HEK293 (cell line): ENCODE data around the gene ARL14EPL.

Experiments used
- CTCF ChIA-PET: fragments of 350-600 bp; formaldehyde crosslinking; extraction: SDS; loops from one replicate; lab custom pipeline; 2021; ENCODE audit warnings: antibody characterized with exemption; lab: Yijun Ruan, JAX
- POLR2A ChIA-PET: fragments of 300-600 bp; formaldehyde crosslinking; extraction: SDS; loops from one replicate; lab custom pipeline; 2020; ENCODE audit warnings: antibody characterized with exemption, inconsistent platforms; lab: Yijun Ruan, JAX
- H3K27ac ChIP-seq: fragments of 200-500 bp; sonication (Bioruptor generic); 2 replicates; pipeline ENCODE4 v1.5.1; 2014; ENCODE audit warnings: low read depth, low read length, control low read depth, inconsistent platforms; ENCODE audit errors: extremely low read depth
- H3K36me3 ChIP-seq, 2 experiments: fragments of 200-500 bp in 1 of 2; sonication (Bioruptor generic) in 1 of 2; 1 replicate in 1 of 2; 2 replicates in 1 of 2; pipeline ENCODE4 v1.5.1; 2014 to 2017; ENCODE audit warnings: inconsistent platforms in 2 of 2, low read length in 2 of 2; ENCODE audit not compliant: control insufficient read depth in 2 of 2, insufficient read depth in 1 of 2
- H3K4me1 ChIP-seq: fragments of 200-500 bp; sonication (Bioruptor generic); 2 replicates; pipeline ENCODE4 v1.5.1; 2014; ENCODE audit warnings: mild to moderate bottlenecking, low read length, inconsistent platforms; ENCODE audit not compliant: control insufficient read depth, insufficient read depth
- H3K4me3 ChIP-seq: 2 replicates; pipeline ENCODE4 v1.5.1; 2011; ENCODE audit warnings: low read depth, mild to moderate bottlenecking, control low read depth, low read length, moderate library complexity
- H3K9me3 ChIP-seq: fragments of 200-500 bp; sonication (Bioruptor generic); 2 replicates; pipeline ENCODE4 v1.5.1; 2014; ENCODE audit warnings: low read depth, low read length, inconsistent platforms; ENCODE audit not compliant: control insufficient read depth, insufficient read depth
- GLIS2 ChIP-seq: fragments of 450-650 bp; formaldehyde crosslinking; IDR thresholded peaks from 2 replicates; pipeline ENCODE4 v1.5.1; 2016; ENCODE audit warnings: missing biosample characterization, missing genetic modification characterization
- HOXC10 ChIP-seq: sonication (generic); formaldehyde crosslinking; IDR thresholded peaks from 2 replicates; pipeline ENCODE4 v1.8.1; 2023; ENCODE audit warnings: mild to moderate bottlenecking, missing genetic modification reagents
- SALL2 ChIP-seq: fragments of 450-650 bp; formaldehyde crosslinking; IDR thresholded peaks from 2 replicates; pipeline ENCODE4 v1.5.0; 2017; ENCODE audit warnings: missing biosample characterization, mild to moderate bottlenecking, missing genetic modification characterization, borderline replicate concordance
- SP3 ChIP-seq: fragments of 450-650 bp; formaldehyde crosslinking; IDR thresholded peaks from 2 replicates; pipeline ENCODE4 v1.5.1; 2016; ENCODE audit warnings: missing biosample characterization, missing genetic modification characterization
- WT1 ChIP-seq: fragments of 450-650 bp; formaldehyde crosslinking; IDR thresholded peaks from 2 replicates; pipeline ENCODE4 v1.5.1; 2016; ENCODE audit warnings: missing biosample characterization, missing genetic modification characterization
- ZBTB21 ChIP-seq: fragments of 450-650 bp; formaldehyde crosslinking; IDR thresholded peaks from 2 replicates; pipeline ENCODE4 v1.5.1; 2017; ENCODE audit warnings: missing biosample characterization, missing genetic modification characterization
- ZBTB48 ChIP-seq: fragments of 450-650 bp; formaldehyde crosslinking; IDR thresholded peaks from 2 replicates; pipeline ENCODE4 v1.5.1; 2016; ENCODE audit warnings: missing biosample characterization, missing genetic modification characterization
- ZNF174 ChIP-seq: fragments of 450-650 bp; formaldehyde crosslinking; IDR thresholded peaks from 2 replicates; pipeline ENCODE4 v1.5.0; 2017; ENCODE audit warnings: missing biosample characterization, mild to moderate bottlenecking, missing genetic modification characterization
- ZNF19 ChIP-seq: fragments of 450-650 bp; formaldehyde crosslinking; IDR thresholded peaks from 2 replicates; pipeline ENCODE4; 2016; ENCODE audit warnings: missing biosample characterization, missing genetic modification characterization, low read depth
- ZNF202 ChIP-seq: fragments of 450-650 bp; formaldehyde crosslinking; IDR thresholded peaks from 2 replicates; pipeline ENCODE4 v1.5.1; 2016; ENCODE audit warnings: missing biosample characterization, missing genetic modification characterization, borderline replicate concordance
- ZNF292 ChIP-seq: fragments of 450-650 bp; formaldehyde crosslinking; IDR thresholded peaks from 2 replicates; pipeline ENCODE4 v1.5.1; 2016; ENCODE audit warnings: low read depth, missing biosample characterization, missing genetic modification characterization, borderline replicate concordance
- ZNF350 ChIP-seq: fragments of 450-650 bp; formaldehyde crosslinking; IDR thresholded peaks from 2 replicates; pipeline ENCODE4 v1.5.0; 2017; ENCODE audit warnings: missing biosample characterization, mild to moderate bottlenecking, missing genetic modification characterization
- ZNF423 ChIP-seq: fragments of 450-650 bp; formaldehyde crosslinking; IDR thresholded peaks from 2 replicates; pipeline ENCODE4 v1.5.1; 2016; ENCODE audit warnings: missing biosample characterization, missing genetic modification characterization
- ZNF530 ChIP-seq: fragments of 450-650 bp; formaldehyde crosslinking; IDR thresholded peaks from 2 replicates; pipeline ENCODE4 v1.5.1; 2016; ENCODE audit warnings: low read depth, missing biosample characterization, missing genetic modification characterization
- ZNF548 ChIP-seq: fragments of 450-650 bp; formaldehyde crosslinking; IDR thresholded peaks from 2 replicates; pipeline ENCODE4 v1.5.1; 2016; ENCODE audit warnings: missing biosample characterization, missing genetic modification characterization
- ZNF555 ChIP-seq: fragments of 450-650 bp; formaldehyde crosslinking; conservative IDR thresholded peaks from 2 replicates; pipeline ENCODE4 v1.5.1; 2017; ENCODE audit warnings: missing biosample characterization, mild to moderate bottlenecking, missing genetic modification characterization, inconsistent platforms
- ZNF600 ChIP-seq: fragments of 450-650 bp; formaldehyde crosslinking; IDR thresholded peaks from 2 replicates; pipeline ENCODE4 v1.5.1; 2016; ENCODE audit warnings: missing biosample characterization, missing genetic modification characterization
- ZNF624 ChIP-seq: fragments of 450-650 bp; formaldehyde crosslinking; IDR thresholded peaks from 2 replicates; pipeline ENCODE4 v1.5.1; 2017; ENCODE audit warnings: missing biosample characterization, missing genetic modification characterization
- ZNF776 ChIP-seq: fragments of 450-650 bp; formaldehyde crosslinking; IDR thresholded peaks from 2 replicates; pipeline ENCODE4 v1.5.0; 2017; ENCODE audit warnings: missing biosample characterization, missing genetic modification characterization, borderline replicate concordance
- ZSCAN23 ChIP-seq: fragments of 450-650 bp; formaldehyde crosslinking; IDR thresholded peaks from 2 replicates; pipeline ENCODE4 v1.5.1; 2016; ENCODE audit warnings: missing biosample characterization, missing genetic modification characterization
- TF ChIP-seq, protein P1 (sequence below): fragments of 450-650 bp; formaldehyde crosslinking; IDR thresholded peaks from 2 replicates; pipeline ENCODE4 v1.5.1; 2017; ENCODE audit warnings: missing biosample characterization, missing genetic modification characterization
- TF ChIP-seq, protein P2 (sequence below): fragments of 450-650 bp; formaldehyde crosslinking; optimal IDR thresholded peaks from 2 replicates; pipeline ENCODE3; 2016; ENCODE audit warnings: missing biosample characterization, mild to moderate bottlenecking, missing genetic modification characterization
- TF ChIP-seq, protein P3 (sequence below): IDR thresholded peaks from 2 replicates; pipeline ENCODE4 v1.6.1; 2011; ENCODE audit warnings: mild to moderate bottlenecking, low read depth, low read length, borderline replicate concordance
- TF ChIP-seq, protein P4 (sequence below): fragments of 450-650 bp; formaldehyde crosslinking; IDR thresholded peaks from 2 replicates; pipeline ENCODE4 v1.5.1; 2016; ENCODE audit warnings: missing biosample characterization, missing genetic modification characterization, borderline replicate concordance

Gene ARL14EPL

DNA sequence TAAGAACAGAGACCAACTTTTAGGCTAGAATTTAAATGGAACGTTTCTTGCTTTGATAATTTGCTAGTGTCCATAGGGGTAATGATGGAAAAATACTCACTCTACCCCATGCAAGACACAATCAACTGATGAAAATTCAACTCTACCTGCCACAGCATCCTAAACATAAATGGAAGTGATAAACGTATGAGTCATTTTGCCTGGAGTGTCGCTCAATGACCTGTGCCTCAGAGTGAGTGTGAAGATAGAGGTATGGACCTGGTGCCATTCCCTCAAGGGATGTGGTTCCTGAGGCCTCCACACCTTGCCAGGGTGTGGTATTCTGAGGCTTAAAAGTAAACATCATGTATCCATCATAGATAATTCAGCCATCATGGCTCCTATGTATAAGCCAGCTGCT is 14.0 kb downstream of the ARL14EPL start:
- no peaks in the 10 kb centered on the region for H3K36me3 ChIP-seq
- no peak for TF ChIP-seq HOXC10 (CRISPR knock-in tag)
- no peak for TF ChIP-seq ZNF202 (tag by site-specific recombination)
- TF ChIP-seq, protein P1, sequence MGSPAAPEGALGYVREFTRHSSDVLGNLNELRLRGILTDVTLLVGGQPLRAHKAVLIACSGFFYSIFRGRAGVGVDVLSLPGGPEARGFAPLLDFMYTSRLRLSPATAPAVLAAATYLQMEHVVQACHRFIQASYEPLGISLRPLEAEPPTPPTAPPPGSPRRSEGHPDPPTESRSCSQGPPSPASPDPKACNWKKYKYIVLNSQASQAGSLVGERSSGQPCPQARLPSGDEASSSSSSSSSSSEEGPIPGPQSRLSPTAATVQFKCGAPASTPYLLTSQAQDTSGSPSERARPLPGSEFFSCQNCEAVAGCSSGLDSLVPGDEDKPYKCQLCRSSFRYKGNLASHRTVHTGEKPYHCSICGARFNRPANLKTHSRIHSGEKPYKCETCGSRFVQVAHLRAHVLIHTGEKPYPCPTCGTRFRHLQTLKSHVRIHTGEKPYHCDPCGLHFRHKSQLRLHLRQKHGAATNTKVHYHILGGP (tag by site-specific recombination) = no peak
- no peak for TF ChIP-seq ZNF174 (tag by site-specific recombination)
- TF ChIP-seq ZNF776 (tag by site-specific recombination) = no peak
- TF ChIP-seq ZNF292 (tag by site-specific recombination) = no peak
- TF ChIP-seq SALL2 (tag by site-specific recombination) = no peak
- TF ChIP-seq ZBTB48 (tag by site-specific recombination) = no peak
- TF ChIP-seq, protein P2, sequence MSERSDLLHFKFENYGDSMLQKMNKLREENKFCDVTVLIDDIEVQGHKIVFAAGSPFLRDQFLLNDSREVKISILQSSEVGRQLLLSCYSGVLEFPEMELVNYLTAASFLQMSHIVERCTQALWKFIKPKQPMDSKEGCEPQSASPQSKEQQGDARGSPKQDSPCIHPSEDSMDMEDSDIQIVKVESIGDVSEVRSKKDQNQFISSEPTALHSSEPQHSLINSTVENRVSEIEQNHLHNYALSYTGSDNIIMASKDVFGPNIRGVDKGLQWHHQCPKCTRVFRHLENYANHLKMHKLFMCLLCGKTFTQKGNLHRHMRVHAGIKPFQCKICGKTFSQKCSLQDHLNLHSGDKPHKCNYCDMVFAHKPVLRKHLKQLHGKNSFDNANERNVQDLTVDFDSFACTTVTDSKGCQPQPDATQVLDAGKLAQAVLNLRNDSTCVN (tag by site-specific recombination) = no peak
- no peak for TF ChIP-seq ZNF555
- no peak for TF ChIP-seq SP3 (tag by site-specific recombination)
- no peak for TF ChIP-seq GLIS2 (tag by site-specific recombination)
- H3K4me1 ChIP-seq = peaks cover 3% of the 10 kb centered on the region; the same call in 1 of the 2 replicates
- H3K4me3 ChIP-seq = no peak overlapping the region
- ChIA-PET POLR2A (no interaction called here), CTCF (no interaction called here)
- no peak overlapping the region for H3K27ac ChIP-seq
- H3K9me3 ChIP-seq = no peaks in the 10 kb centered on the region

DNA sequence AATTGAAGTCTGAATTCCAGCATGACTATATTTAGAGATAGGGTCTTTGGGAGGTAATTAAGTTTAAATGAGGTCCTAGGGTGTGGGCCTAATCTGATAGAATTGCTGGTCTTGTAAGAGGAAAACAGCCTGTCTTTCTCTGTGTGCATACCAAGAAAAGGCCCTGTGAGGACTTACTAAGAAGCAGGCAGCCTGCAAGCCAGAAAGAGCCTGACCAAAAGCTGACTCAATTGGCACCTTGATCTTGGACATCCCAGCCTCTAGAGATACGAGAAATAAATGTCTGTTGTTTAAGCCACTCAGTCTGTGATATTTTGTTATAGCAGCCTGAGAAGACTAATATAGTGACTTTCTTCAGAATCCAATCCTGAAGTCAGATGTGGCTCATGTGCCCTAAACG is 14.6 kb downstream of the ARL14EPL start:
- POLR2A ChIA-PET = no interaction called here
- H3K36me3 ChIP-seq = no peaks in the 10 kb centered on the region
- TF ChIP-seq ZNF350 (no peak), ZNF600 (tag by site-specific recombination) (no peak), ZNF19 (tag by site-specific recombination) (no peak), ZNF423 (tag by site-specific recombination) (no peak), WT1 (no peak), ZBTB21 (tag by site-specific recombination) (no peak), ZNF202 (tag by site-specific recombination) (no peak), ZNF530 (tag by site-specific recombination) (no peak), ZNF624 (no peak), ZNF548 (tag by site-specific recombination) (no peak), ZSCAN23 (tag by site-specific recombination) (no peak)
- TF ChIP-seq, protein P3, sequence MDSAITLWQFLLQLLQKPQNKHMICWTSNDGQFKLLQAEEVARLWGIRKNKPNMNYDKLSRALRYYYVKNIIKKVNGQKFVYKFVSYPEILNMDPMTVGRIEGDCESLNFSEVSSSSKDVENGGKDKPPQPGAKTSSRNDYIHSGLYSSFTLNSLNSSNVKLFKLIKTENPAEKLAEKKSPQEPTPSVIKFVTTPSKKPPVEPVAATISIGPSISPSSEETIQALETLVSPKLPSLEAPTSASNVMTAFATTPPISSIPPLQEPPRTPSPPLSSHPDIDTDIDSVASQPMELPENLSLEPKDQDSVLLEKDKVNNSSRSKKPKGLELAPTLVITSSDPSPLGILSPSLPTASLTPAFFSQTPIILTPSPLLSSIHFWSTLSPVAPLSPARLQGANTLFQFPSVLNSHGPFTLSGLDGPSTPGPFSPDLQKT = no peak
- TF ChIP-seq, protein P4, sequence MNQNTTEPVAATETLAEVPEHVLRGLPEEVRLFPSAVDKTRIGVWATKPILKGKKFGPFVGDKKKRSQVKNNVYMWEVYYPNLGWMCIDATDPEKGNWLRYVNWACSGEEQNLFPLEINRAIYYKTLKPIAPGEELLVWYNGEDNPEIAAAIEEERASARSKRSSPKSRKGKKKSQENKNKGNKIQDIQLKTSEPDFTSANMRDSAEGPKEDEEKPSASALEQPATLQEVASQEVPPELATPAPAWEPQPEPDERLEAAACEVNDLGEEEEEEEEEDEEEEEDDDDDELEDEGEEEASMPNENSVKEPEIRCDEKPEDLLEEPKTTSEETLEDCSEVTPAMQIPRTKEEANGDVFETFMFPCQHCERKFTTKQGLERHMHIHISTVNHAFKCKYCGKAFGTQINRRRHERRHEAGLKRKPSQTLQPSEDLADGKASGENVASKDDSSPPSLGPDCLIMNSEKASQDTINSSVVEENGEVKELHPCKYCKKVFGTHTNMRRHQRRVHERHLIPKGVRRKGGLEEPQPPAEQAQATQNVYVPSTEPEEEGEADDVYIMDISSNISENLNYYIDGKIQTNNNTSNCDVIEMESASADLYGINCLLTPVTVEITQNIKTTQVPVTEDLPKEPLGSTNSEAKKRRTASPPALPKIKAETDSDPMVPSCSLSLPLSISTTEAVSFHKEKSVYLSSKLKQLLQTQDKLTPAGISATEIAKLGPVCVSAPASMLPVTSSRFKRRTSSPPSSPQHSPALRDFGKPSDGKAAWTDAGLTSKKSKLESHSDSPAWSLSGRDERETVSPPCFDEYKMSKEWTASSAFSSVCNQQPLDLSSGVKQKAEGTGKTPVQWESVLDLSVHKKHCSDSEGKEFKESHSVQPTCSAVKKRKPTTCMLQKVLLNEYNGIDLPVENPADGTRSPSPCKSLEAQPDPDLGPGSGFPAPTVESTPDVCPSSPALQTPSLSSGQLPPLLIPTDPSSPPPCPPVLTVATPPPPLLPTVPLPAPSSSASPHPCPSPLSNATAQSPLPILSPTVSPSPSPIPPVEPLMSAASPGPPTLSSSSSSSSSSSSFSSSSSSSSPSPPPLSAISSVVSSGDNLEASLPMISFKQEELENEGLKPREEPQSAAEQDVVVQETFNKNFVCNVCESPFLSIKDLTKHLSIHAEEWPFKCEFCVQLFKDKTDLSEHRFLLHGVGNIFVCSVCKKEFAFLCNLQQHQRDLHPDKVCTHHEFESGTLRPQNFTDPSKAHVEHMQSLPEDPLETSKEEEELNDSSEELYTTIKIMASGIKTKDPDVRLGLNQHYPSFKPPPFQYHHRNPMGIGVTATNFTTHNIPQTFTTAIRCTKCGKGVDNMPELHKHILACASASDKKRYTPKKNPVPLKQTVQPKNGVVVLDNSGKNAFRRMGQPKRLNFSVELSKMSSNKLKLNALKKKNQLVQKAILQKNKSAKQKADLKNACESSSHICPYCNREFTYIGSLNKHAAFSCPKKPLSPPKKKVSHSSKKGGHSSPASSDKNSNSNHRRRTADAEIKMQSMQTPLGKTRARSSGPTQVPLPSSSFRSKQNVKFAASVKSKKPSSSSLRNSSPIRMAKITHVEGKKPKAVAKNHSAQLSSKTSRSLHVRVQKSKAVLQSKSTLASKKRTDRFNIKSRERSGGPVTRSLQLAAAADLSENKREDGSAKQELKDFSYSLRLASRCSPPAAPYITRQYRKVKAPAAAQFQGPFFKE (tag by site-specific recombination) = no peak
- H3K27ac ChIP-seq = no peak overlapping the region
- H3K4me1 ChIP-seq = peaks cover 3% of the 10 kb centered on the region; the same call in 1 of the 2 replicates
- H3K4me3 ChIP-seq = no peak overlapping the region
- CTCF ChIA-PET = no interaction called here
- no peaks in the 10 kb centered on the region for H3K9me3 ChIP-seq
